ENCODE results near the gene NHLRC1. TPM values are rescaled to one million over a fixed set of nuclear protein-coding genes. Genes with fewer than 3 reads are reported as not detected.

The NHLRC1 gene
- total RNA-seq, 1 experiment from 2014 or later: 2.1 TPM

- BruUV-seq (replicated peaks): no TSS peak
- Histone ChIP-seq H3K4me1 (no peaks in the 10 kb centered on the region), H3K36me3 (ENCODE audit: control insufficient read depth, insufficient read depth, low read length) (no peaks in the 10 kb centered on the region), H3K27me3 (replicated peaks; ENCODE audit: control insufficient read depth, insufficient read depth, low read length) (no peaks in the 10 kb centered on the region), H3K4me3 (ENCODE audit: low read depth, low read length) (no peak overlapping the region), H3K9me3 (no peaks in the 10 kb centered on the region)
- no peak for DNase-seq
- Mint-ChIP-seq H3K36me3 (ENCODE audit: insufficient read depth, unreplicated experiment) (no peaks in the 10 kb centered on the region), H3K4me1 (ENCODE audit: low read depth, unreplicated experiment) (no peaks in the 10 kb centered on the region), H3K4me3 (ENCODE audit: unreplicated experiment) (no peak overlapping the region), H3K9me3 (ENCODE audit: unreplicated experiment) (no peaks in the 10 kb centered on the region), H3K27ac (ENCODE audit: unreplicated experiment) (no peak overlapping the region), H3K27me3 (ENCODE audit: insufficient read depth, unreplicated experiment) (no peaks in the 10 kb centered on the region)
- POLR2A ChIA-PET: interaction anchor here (0.6 kb wide), 1 partner anchor 13 kb away, joined by 3 read pairs; no protein-coding TSS in a partner anchor
- intact Hi-C loops (cut with micrococcal nuclease; ENCODE audit: unreplicated experiment): no loop called here
- TF ChIP-seq CTCF (IDR thresholded peaks at IDR 0.05; ENCODE audit: insufficient read depth in 1 of 2, low read depth in 1 of 2, low read length in 1 of 2, severe bottlenecking in 1 of 2, unreplicated experiment in 1 of 2): no peak
- CTCF ChIA-PET: interaction anchor here (0.7 kb wide), 1 partner anchor 130 kb away, joined by 3 read pairs; no protein-coding TSS in a partner anchor
These were observed 19.5 kb upstream of the NHLRC1 start for GRCh38 chr6:18141805-18142590.

- no TSS peak for BruUV-seq (replicated peaks)
- Histone ChIP-seq H3K27me3 (replicated peaks; ENCODE audit: control insufficient read depth, insufficient read depth, low read length) (no peaks in the 10 kb centered on the region), H3K4me3 (ENCODE audit: low read depth, low read length) (no peak overlapping the region), H3K9me3 (no peaks in the 10 kb centered on the region), H3K36me3 (ENCODE audit: control insufficient read depth, insufficient read depth, low read length) (no peaks in the 10 kb centered on the region), H3K4me1 (no peaks in the 10 kb centered on the region)
- TF ChIP-seq CTCF (IDR thresholded peaks at IDR 0.05; ENCODE audit: insufficient read depth in 1 of 2, low read depth in 1 of 2, low read length in 1 of 2, severe bottlenecking in 1 of 2, unreplicated experiment in 1 of 2): no peak
- intact Hi-C loops (cut with micrococcal nuclease; ENCODE audit: unreplicated experiment): no loop called here
- no peak for DNase-seq
- Mint-ChIP-seq H3K27me3 (ENCODE audit: insufficient read depth, unreplicated experiment) (no peaks in the 10 kb centered on the region), H3K4me1 (ENCODE audit: low read depth, unreplicated experiment) (no peaks in the 10 kb centered on the region), H3K4me3 (ENCODE audit: unreplicated experiment) (no peak overlapping the region), H3K27ac (ENCODE audit: unreplicated experiment) (no peak overlapping the region), H3K36me3 (ENCODE audit: insufficient read depth, unreplicated experiment) (no peaks in the 10 kb centered on the region), H3K9me3 (ENCODE audit: unreplicated experiment) (no peaks in the 10 kb centered on the region)
- ChIA-PET POLR2A (interaction anchor here (0.5 kb wide), 1 partner anchor 186 kb away, joined by 3 read pairs; no protein-coding TSS in a partner anchor), CTCF (no interaction called here)
These were observed 17.6 kb upstream of the NHLRC1 start for GRCh38 chr6:18139935-18140621.

- TF ChIP-seq CTCF (IDR thresholded peaks at IDR 0.05; ENCODE audit: insufficient read depth in 1 of 2, low read depth in 1 of 2, low read length in 1 of 2, severe bottlenecking in 1 of 2, unreplicated experiment in 1 of 2): no peak
- Histone ChIP-seq H3K9me3 (no peaks in the 10 kb centered on the region), H3K27me3 (replicated peaks; ENCODE audit: control insufficient read depth, insufficient read depth, low read length) (no peaks in the 10 kb centered on the region), H3K4me1 (no peaks in the 10 kb centered on the region), H3K4me3 (ENCODE audit: low read depth, low read length) (no peak overlapping the region), H3K36me3 (ENCODE audit: control insufficient read depth, insufficient read depth, low read length) (no peaks in the 10 kb centered on the region; the same call in 1 of the 2 replicates)
- intact Hi-C loops (cut with micrococcal nuclease; ENCODE audit: unreplicated experiment): no loop called here
- H3K4me3 Mint-ChIP-seq (ENCODE audit: unreplicated experiment): no peak overlapping the region
- no peaks in the 10 kb centered on the region for H3K4me1 Mint-ChIP-seq (ENCODE audit: low read depth, unreplicated experiment)
- CTCF ChIA-PET: no interaction called here
- no peaks in the 10 kb centered on the region for H3K9me3 Mint-ChIP-seq (ENCODE audit: unreplicated experiment)
- no peaks in the 10 kb centered on the region for H3K27me3 Mint-ChIP-seq (ENCODE audit: insufficient read depth, unreplicated experiment)
- no TSS peak for BruUV-seq (replicated peaks)
- no peak for DNase-seq
- H3K27ac Mint-ChIP-seq (ENCODE audit: unreplicated experiment): no peak overlapping the region
- POLR2A ChIA-PET: interaction anchor here (0.6 kb wide), 1 partner anchor 539 kb away, joined by 3 read pairs; the partner anchor contains the start of gene FAM8A1
- no peaks in the 10 kb centered on the region for H3K36me3 Mint-ChIP-seq (ENCODE audit: insufficient read depth, unreplicated experiment)
These were observed 16.4 kb upstream of the NHLRC1 start for GRCh38 chr6:18138906-18139305.

Data from Caco-2 (cell line).